HCT116 (cell line): ENCODE measurements around the gene NR1H4. TPM values are rescaled to one million over a fixed set of nuclear protein-coding genes. Genes with fewer than 3 reads are reported as not detected.

Experiments
- ATAC-seq: fragments of 200-7000 bp; cut with Tn5 transposase; 2 replicates; pipeline ENCODE4 v1.9.1; 2020; ENCODE audit warnings: mild to moderate bottlenecking, moderate library complexity
- BruUV-seq: library from RNA; stranded (reverse); fragments of 400-500 nt; replicated peaks from 2 replicates; lab custom pipeline; 2021; lab: Mats Ljungman, UMichigan
- CTCF ChIA-PET: fragments of 300-600 bp; sonication (Branson Sonifier 250); formaldehyde crosslinking; loops from one replicate; lab custom pipeline; 2021; ENCODE audit warnings: antibody characterized with exemption; lab: Charles Lee
- POLR2A ChIA-PET: fragments of 300-600, 350-600 bp; sonication (Branson Sonifier 250); formaldehyde crosslinking; loops from one replicate; lab custom pipeline; 2021; ENCODE audit warnings: antibody characterized with exemption; lab: Charles Lee
- RAD21 ChIA-PET, 2 experiments: fragments of 300-600 bp; sonication (Branson Sonifier 250); formaldehyde crosslinking; loops; one replicate each; lab custom pipeline; 2023; ENCODE audit warnings: low total read pairs in 2 of 2; ENCODE audit not compliant: uncharacterized antibody in 2 of 2, unreplicated experiment in 2 of 2, low non-redundant PET in 1 of 2; lab: Charles Lee
- DNase-seq: peaks from one replicate; pipeline ENCODE4 v3.0.0-alpha.2; 2010; ENCODE audit warnings: low read depth, low spot score
- H2AFZ ChIP-seq: fragments of 200-600 bp; shearing (Covaris generic), sonication (generic); 2 replicates; pipeline ENCODE4 v1.6.1; 2017; ENCODE audit warnings: low read depth, mixed run types, mixed read lengths, antibody characterized with exemption, low read length; ENCODE audit not compliant: poor library complexity, severe bottlenecking
- H3K27ac ChIP-seq: 2 replicates; pipeline ENCODE4 v1.5.1; 2012; ENCODE audit warnings: low read depth, low read length
- H3K27me3 ChIP-seq: fragments of 200-600 bp; sonication (generic); 2 replicates; pipeline ENCODE4 v1.6.1; 2016; ENCODE audit warnings: mixed run types, low read length, mixed read lengths; ENCODE audit not compliant: insufficient read depth
- H3K36me3 ChIP-seq, 2 experiments: fragments of 200-500 bp in 1 of 2; fragments of 200-600 bp in 1 of 2; sonication (Bioruptor generic) in 1 of 2; sonication (generic) in 1 of 2; 2 replicates each; pipeline versions ENCODE4 v1.5.1 to v1.6.1; 2014 to 2016; ENCODE audit warnings: low read length in 2 of 2, inconsistent platforms in 1 of 2, mixed read lengths in 1 of 2, mixed run types in 1 of 2; ENCODE audit not compliant: insufficient read depth in 2 of 2, control insufficient read depth in 1 of 2
- H3K4me1 ChIP-seq, 2 experiments: fragments of 200-600 bp in 1 of 2; sonication (generic) in 1 of 2; 2 replicates each; pipeline versions ENCODE4 v1.5.1 to v1.6.1; 2012 to 2017; ENCODE audit warnings: low read length in 2 of 2, inconsistent platforms in 1 of 2, mild to moderate bottlenecking in 1 of 2, mixed read lengths in 1 of 2, mixed run types in 1 of 2, moderate library complexity in 1 of 2; ENCODE audit not compliant: insufficient read depth in 2 of 2, control insufficient read depth in 1 of 2
- H3K4me2 ChIP-seq: fragments of 200-600 bp; sonication (generic); 2 replicates; pipeline ENCODE4 v1.6.1; 2017; ENCODE audit warnings: mixed run types, low read length, mixed read lengths
- H3K4me3 ChIP-seq, 2 experiments: fragments of 200-600 bp in 1 of 2; sonication (generic) in 1 of 2; replicated peaks in 1 of 2; 2 replicates each; pipeline ENCODE4 v1.5.1; 2011 to 2016; ENCODE audit warnings: low read length in 2 of 2, control low read depth in 1 of 2, low read depth in 1 of 2, mild to moderate bottlenecking in 1 of 2, mixed read lengths in 1 of 2, mixed run types in 1 of 2
- H3K79me2 ChIP-seq: fragments of 200-600 bp; sonication (generic); 2 replicates; pipeline ENCODE4 v1.6.1; 2017; ENCODE audit warnings: mild to moderate bottlenecking, mixed run types, low read length, moderate library complexity, mixed read lengths; ENCODE audit not compliant: insufficient read depth
- H3K9ac ChIP-seq: fragments of 200-600 bp; sonication (generic); 2 replicates; pipeline ENCODE4 v1.6.1; 2016; ENCODE audit warnings: low read length, mixed read lengths
- H3K9me2 ChIP-seq: fragments of 200-600 bp; sonication (generic), shearing (Covaris generic); 2 replicates; pipeline ENCODE4 v1.6.1; 2017; ENCODE audit warnings: mixed run types, mild to moderate bottlenecking, moderate library complexity; ENCODE audit not compliant: insufficient read depth
- H3K9me3 ChIP-seq, 2 experiments: fragments of 200-500 bp in 1 of 2; fragments of 200-600 bp in 1 of 2; sonication (Bioruptor generic) in 1 of 2; sonication (generic) in 1 of 2; 2 replicates each; pipeline ENCODE4 v1.6.1; 2014 to 2017; ENCODE audit warnings: low read length in 2 of 2, mixed read lengths in 2 of 2, inconsistent platforms in 1 of 2, low read depth in 1 of 2, mild to moderate bottlenecking in 1 of 2, mixed run types in 1 of 2, moderate library complexity in 1 of 2; ENCODE audit not compliant: control insufficient read depth in 1 of 2, insufficient read depth in 1 of 2
- H4K20me1 ChIP-seq: fragments of 200-600 bp; sonication (generic), shearing (Covaris generic); 2 replicates; pipeline ENCODE4 v1.6.1; 2017; ENCODE audit warnings: mixed run types, mild to moderate bottlenecking, moderate library complexity; ENCODE audit not compliant: insufficient read depth
- ELF1 ChIP-seq: IDR thresholded peaks from 2 replicates; pipeline ENCODE4 v1.6.1; 2012; ENCODE audit warnings: low read depth, borderline replicate concordance
- EZH2 ChIP-seq: fragments of 200-600 bp; sonication (generic); IDR thresholded peaks from 2 replicates; pipeline ENCODE4 v1.6.1; 2017; ENCODE audit warnings: antibody characterized with exemption, mixed run types
- FOSL1 ChIP-seq: IDR thresholded peaks from 2 replicates; pipeline ENCODE4 v1.6.1; 2012; ENCODE audit warnings: low read depth
- JUND ChIP-seq: IDR thresholded peaks from 2 replicates; pipeline ENCODE4 v1.6.1; 2012
- POLR2A ChIP-seq: IDR thresholded peaks from 2 replicates; pipeline ENCODE4 v1.7.0; 2011; ENCODE audit warnings: borderline replicate concordance; ENCODE audit not compliant: insufficient read depth, insufficient read length; ENCODE audit errors: extremely low read depth
- REST ChIP-seq: IDR thresholded peaks from 2 replicates; pipeline ENCODE4 v1.6.1; 2012; ENCODE audit warnings: low read depth
- SIN3A ChIP-seq: IDR thresholded peaks from 2 replicates; pipeline ENCODE4 v1.6.1; 2012; ENCODE audit warnings: low read depth
- SP1 ChIP-seq: IDR thresholded peaks from 2 replicates; pipeline ENCODE4 v1.6.1; 2012; ENCODE audit warnings: low read depth
- YY1 ChIP-seq: IDR thresholded peaks from 2 replicates; pipeline ENCODE4 v1.6.1; 2011; ENCODE audit warnings: low read length, low read depth, moderate library complexity, mild to moderate bottlenecking; ENCODE audit not compliant: insufficient replicate concordance; ENCODE audit errors: extremely low read depth
- ZFX ChIP-seq: fragments of 450-650 bp; IDR thresholded peaks from 2 replicates; pipeline ENCODE4 v1.6.1; 2017
- intact Hi-C: fragments of 100-400 bp; cut with micrococcal nuclease; formaldehyde crosslinking; loops from 2 replicates; pipeline ENCODE4 v1.10.0; 2022
- total RNA-seq: library from RNA; stranded (reverse); gene quantifications from one replicate; pipeline ENCODE4 v1.2.1, GENCODE V29; 2021; ENCODE audit not compliant: unreplicated experiment

The NR1H4 gene
- total RNA-seq, 1 experiment from 2014 or later = not detected

- DNase-seq = no peak
- no peaks in the 10 kb centered on the region for H4K20me1 ChIP-seq
- no peaks in the 10 kb centered on the region for H3K9me3 ChIP-seq
- ChIA-PET POLR2A (no interaction called here), RAD21 (no interaction called here), CTCF (no interaction called here)
- peaks cover 13% of the 10 kb centered on the region; the same call in 1 of the 2 replicates for H3K27me3 ChIP-seq
- no peak for ATAC-seq
- BruUV-seq = no TSS peak
- H3K4me2 ChIP-seq = no peak overlapping the region
- no peak overlapping the region for H3K4me3 ChIP-seq
- TF ChIP-seq YY1 = no peak
- intact Hi-C loops = no loop called here
- no peak overlapping the region for H3K9ac ChIP-seq
- H3K4me1 ChIP-seq = no peaks in the 10 kb centered on the region
- H3K27ac ChIP-seq = no peak overlapping the region
- no peaks in the 10 kb centered on the region for H3K36me3 ChIP-seq
- H2AFZ ChIP-seq = no peak overlapping the region
- H3K9me2 ChIP-seq = no peaks in the 10 kb centered on the region
- no peaks in the 10 kb centered on the region for H3K79me2 ChIP-seq
These were observed 10.7 kb downstream of the NR1H4 start for GRCh38 chr12:100484183-100484886.

GRCh38 chr12:100484891-100485471, 11.3 kb downstream of the NR1H4 start:
- ChIA-PET CTCF (no interaction called here), RAD21 (no interaction called here)
- no peak overlapping the region for H3K9ac ChIP-seq
- TF ChIP-seq FOSL1 (no peak), SP1 (no peak), POLR2A (no peak), EZH2 (no peak), ELF1 (no peak), ZFX (no peak), JUND (no peak), SIN3A (no peak), REST (no peak)
- TF ChIP-seq, all 23 proteins: peak for 0
- no peak overlapping the region for H2AFZ ChIP-seq
- ATAC-seq (no peak), DNase-seq (no peak)
- POLR2A ChIA-PET = no interaction called here
- peaks cover 7% of the 10 kb centered on the region; the same call in 1 of the 2 replicates for H3K27me3 ChIP-seq
- no peak overlapping the region for H3K4me2 ChIP-seq
- H4K20me1 ChIP-seq = no peaks in the 10 kb centered on the region
- H3K4me1 ChIP-seq = no peaks in the 10 kb centered on the region
- H3K4me3 ChIP-seq = no peak overlapping the region
- H3K79me2 ChIP-seq = no peaks in the 10 kb centered on the region
- no peaks in the 10 kb centered on the region for H3K9me2 ChIP-seq
- no peaks in the 10 kb centered on the region for H3K36me3 ChIP-seq
- no TSS peak for BruUV-seq
- no peak overlapping the region for H3K27ac ChIP-seq
- H3K9me3 ChIP-seq = no peaks in the 10 kb centered on the region
- intact Hi-C loops = no loop called here
